HG03045 (cell line): Measurements from ENCODE around the gene CLEC4F.

Source experiments
- ATAC-seq: cut with Tn5 transposase; IDR thresholded peaks from one replicate; pipeline ENCODE4 v1.9.1; 2021; ENCODE audit warnings: mild to moderate bottlenecking, moderate library complexity; ENCODE audit not compliant: unreplicated experiment

CLEC4F gene

DNA sequence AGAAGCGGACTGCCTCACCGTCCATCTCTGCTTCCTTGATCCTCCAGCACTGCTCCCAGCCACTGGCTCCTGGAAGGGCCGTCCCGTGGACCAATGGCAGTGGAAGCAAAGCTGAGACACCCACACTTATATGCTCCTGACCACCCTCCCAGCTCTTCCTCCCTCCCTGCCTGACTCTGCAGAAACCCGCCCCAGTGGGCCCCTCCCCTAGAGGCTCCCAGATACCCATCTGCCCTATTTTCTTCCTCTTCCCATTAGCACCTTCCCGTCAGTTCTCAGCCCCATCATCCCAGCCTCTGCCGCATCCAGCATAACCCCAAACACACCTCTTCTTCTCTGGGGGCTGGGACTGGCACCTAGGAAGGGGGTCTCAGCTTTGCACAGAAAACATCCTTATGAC, at the start of gene CLEC4F:
CLEC4F (minus strand) TSS at position 101 of the 400 bp plus-strand sequence; CDS start at position 25, 76 bp downstream.
- ATAC-seq, result no peak

DNA sequence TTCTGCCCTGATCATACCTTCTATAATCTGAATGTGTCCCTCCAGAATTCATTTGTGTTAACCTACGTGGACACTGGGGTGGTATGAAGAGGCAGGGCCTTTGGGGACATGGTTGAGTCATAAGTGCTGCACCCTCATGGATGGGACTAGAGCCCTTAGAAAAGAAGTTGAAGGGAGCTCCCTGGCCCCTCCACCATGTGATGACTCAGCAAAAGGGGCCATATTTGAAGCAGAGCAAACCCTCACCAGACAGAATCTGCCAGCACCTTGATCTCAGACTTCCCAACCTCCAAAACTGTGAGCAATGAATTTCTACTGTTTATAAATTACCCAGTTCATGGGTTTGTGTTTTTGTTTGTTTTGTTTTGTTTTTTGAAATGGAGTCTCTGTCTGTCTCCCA, 48.6 kb upstream of the CLEC4F start:
- ATAC-seq, result no peak

- no peak for ATAC-seq
These were observed 41.6 kb upstream of the CLEC4F start for GRCh38 chr2:70861777-70862625.

DNA sequence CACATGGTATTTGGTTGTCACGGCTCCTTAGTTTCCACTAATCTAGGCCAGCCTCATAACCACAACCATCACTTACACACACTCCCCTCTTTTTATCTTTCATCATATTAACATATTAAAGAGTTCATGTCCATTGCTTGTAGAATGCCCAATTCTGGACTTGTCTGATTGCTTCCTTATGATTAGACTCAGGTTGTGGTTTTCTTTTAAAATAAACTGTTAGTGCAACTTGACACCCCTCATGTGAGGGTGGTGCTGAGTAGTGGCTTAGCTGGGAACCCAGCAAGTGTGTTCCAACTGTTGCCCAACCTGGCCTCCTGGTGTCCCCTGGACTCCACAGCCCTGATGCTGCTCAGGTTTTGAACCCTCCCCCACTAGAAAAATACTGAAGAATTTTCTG, 35.3 kb upstream of the CLEC4F start:
- no peak for ATAC-seq

GRCh38 chr2:70854411-70854810, 34.0 kb upstream of the CLEC4F start:
- no peak for ATAC-seq

DNA sequence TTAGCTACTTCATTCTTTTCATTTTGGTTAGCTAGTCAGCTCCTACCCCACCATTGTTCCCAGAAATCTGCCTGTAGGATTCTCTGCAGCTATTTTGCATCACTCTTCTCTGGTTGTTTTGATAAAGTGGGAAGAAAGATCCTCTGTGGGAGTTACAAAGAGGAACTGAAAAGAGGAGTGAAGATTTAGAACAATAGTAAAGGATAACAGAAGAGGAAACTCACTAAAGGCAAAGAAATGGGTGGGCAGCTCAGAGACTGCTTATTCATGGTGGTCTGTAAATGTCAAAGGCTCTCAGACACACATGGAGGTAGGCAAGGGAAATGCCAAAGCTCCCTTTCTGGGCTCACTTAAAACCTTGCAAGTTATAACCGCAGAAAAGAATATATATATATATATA, 32.4 kb upstream of the CLEC4F start:
- no peak for ATAC-seq

GRCh38 chr2:70851704-70852103, 31.3 kb upstream of the CLEC4F start:
- no peak for ATAC-seq

DNA sequence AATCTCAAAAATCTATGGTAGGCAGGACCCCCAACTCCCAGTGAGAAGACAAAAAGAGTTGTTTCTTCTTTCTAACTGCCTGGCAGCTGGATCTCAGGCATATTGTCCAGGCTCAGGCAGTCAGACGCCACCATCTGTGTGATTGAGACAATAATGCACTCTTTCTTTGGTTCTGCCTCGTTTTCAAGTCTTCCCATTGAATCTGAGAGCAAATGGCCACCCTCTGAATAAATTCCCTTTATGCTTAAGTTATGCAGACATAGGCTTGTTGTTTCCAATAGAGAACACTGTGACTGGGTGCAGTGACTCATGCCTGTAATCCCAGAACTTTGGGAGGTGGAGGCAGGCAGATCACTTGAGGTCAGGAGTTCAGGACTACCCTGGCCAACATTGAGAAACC, 30.5 kb upstream of the CLEC4F start:
- ATAC-seq, result no peak

DNA sequence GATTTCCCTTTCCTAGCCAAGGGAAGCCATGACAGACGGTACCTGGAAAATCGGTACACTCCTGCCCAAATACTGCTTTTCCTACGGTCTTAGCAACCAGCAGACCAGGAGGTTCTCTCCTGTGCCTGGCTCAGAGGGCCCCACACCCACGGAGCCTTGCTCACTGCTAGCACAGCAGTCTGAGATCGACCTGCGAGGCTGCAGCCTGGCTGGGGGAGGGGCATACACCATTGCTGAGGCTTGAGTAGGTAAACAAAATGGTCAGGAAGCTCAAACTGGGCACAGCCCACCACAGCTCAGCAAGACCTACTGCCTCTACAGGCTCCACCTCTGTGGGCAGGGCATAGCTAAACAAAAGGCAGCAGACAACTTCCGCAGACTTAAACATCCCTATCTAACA, 22.0 kb upstream of the CLEC4F start:
- ATAC-seq, result no peak

- no peak for ATAC-seq
These were observed 17.9 kb upstream of the CLEC4F start for GRCh38 chr2:70837980-70838925.

- no peak for ATAC-seq
These were observed 15.2 kb upstream of the CLEC4F start, which contains the start of gene CD207 for GRCh38 chr2:70835643-70836042. Gene CD207, minus strand, starts transcription at chr2:70835816. Its CDS starts 40 bp downstream, at chr2:70835776.

GRCh38 chr2:70834881-70835280, 14.5 kb upstream of the CLEC4F start:
- ATAC-seq, result no peak

GRCh38 chr2:70834106-70834505, 13.7 kb upstream of the CLEC4F start:
- no peak for ATAC-seq

GRCh38 chr2:70833246-70833645, 12.8 kb upstream of the CLEC4F start:
- no peak for ATAC-seq

DNA sequence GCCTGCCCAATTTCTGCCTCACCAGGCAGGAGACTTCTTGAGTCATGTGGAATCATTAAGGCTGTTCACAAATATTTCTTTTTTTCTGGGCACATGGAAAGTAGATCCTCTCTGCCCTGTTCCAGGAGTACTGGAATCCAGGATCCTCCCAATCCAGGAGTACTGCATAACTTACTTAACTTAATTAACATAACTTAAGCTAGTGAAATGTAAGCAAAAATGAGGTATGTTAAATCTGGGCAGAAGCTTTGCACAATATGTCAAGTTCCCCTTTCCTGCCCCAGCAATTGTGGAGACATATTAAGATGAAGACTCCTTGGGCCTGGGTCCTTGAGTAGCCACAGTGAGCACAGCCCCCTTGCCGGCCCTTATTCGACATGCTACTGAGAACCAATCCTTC, 12.0 kb upstream of the CLEC4F start:
- ATAC-seq, result no peak

GRCh38 chr2:70831861-70832260, 11.5 kb upstream of the CLEC4F start:
- ATAC-seq, result no peak

DNA sequence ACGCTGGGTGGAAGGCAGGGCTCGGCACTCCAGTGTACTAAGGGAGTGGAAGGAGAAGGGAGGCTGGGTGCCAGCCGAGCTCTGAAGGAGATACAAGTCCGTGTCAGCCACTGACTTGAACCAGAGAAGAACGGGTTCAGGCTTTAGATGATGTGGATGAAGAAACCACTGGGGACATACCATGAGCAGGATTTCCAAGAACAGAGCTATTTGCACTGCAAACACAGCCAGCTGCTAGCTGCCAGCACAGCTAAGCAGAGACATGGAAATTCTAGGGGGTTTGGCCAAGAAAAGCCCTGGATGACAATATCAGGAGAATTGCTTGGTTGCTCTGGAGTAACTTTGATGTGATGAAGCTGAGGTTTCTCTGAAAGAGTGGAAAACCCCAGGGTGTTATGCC, 10.0 kb upstream of the CLEC4F start:
- no peak for ATAC-seq

DNA sequence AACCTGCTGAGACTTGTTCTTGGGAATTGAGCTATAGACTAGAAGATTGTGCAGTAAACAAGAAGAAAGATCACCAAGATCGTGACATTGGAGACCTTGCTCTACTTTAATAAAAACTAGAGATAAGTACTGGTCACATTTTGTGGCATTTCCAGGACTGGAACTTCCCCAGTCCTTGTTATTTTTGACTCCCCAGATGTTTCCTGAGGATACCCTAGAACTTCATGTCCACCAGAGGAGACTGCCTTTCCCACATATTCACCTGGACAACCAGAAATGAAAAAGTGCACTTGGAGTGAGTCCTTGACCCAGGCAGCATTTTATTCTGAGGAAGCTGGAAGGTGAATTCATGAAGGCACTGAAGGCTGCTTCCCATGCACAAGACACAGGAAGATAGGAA, 9.5 kb upstream of the CLEC4F start:
- no peak for ATAC-seq

GRCh38 chr2:70828914-70829824, 8.8 kb upstream of the CLEC4F start:
- no peak for ATAC-seq

GRCh38 chr2:70828115-70828514, 7.7 kb upstream of the CLEC4F start:
- no peak for ATAC-seq

GRCh38 chr2:70827388-70827787, 7.0 kb upstream of the CLEC4F start:
- ATAC-seq, result no peak
